Glomerular visceral epithelial cell (primary cell): Measurements from ENCODE around the gene ZER1.
"Not testable (repeated sequence)": the region's sequence is repeated elsewhere in the genome, so short reads cannot be mapped to it uniquely, and the experiment has no call there.

Experiments
- DNase-seq: peaks from one replicate; pipeline ENCODE4 v3.0.0-alpha.2; 2016; ENCODE audit errors: extremely low spot score

Gene ZER1

GRCh38 chr9:128693738-128694137 is 78.0 kb downstream of the ZER1 start:
- DNase-seq, result not testable (repeated sequence)

- DNase-seq, result no peak
Measured at GRCh38 chr9:128690684-128691034, 81.1 kb downstream of the ZER1 start.

GRCh38 chr9:128689820-128690683 is 81.7 kb downstream of the ZER1 start:
- DNase-seq, result peak; percentile 51

- no peak for DNase-seq
Measured at GRCh38 chr9:128689293-128689774, 82.4 kb downstream of the ZER1 start.

GRCh38 chr9:128688501-128689292 is 83.0 kb downstream of the ZER1 start, which contains the start of gene SET:
TSS of gene SET (plus strand) at chr9:128689222. CDS start at chr9:128689583, 361 bp downstream.
- DNase-seq, result peak; percentile 97

GRCh38 chr9:128687453-128687852 is 84.3 kb downstream of the ZER1 start:
- DNase-seq, result no peak

GRCh38 chr9:128685636-128686489 is 85.9 kb downstream of the ZER1 start:
- DNase-seq, result no peak

GRCh38 chr9:128684325-128685199 is 87.2 kb downstream of the ZER1 start:
- peak; percentile 86 for DNase-seq

- DNase-seq, result no peak
Measured at GRCh38 chr9:128684065-128684324, 87.7 kb downstream of the ZER1 start.

GRCh38 chr9:128683340-128684064 is 88.2 kb downstream of the ZER1 start:
- DNase-seq, result peak; percentile 50
